HTR-8/SVneo (cell line): Measurements from ENCODE around the gene ADTRP.

ENCODE experiments used
- DNase-seq: peaks from one replicate; pipeline ENCODE4 v3.0.0; 2011; ENCODE audit warnings: low spot score, mixed read lengths; ENCODE audit not compliant: insufficient read length
- FAIRE-seq: peaks from 2 replicates; lab custom pipeline; 2011; peaks lifted over from hg19 to GRCh38; lab: Jason Lieb, UNC

The ADTRP gene

DNA sequence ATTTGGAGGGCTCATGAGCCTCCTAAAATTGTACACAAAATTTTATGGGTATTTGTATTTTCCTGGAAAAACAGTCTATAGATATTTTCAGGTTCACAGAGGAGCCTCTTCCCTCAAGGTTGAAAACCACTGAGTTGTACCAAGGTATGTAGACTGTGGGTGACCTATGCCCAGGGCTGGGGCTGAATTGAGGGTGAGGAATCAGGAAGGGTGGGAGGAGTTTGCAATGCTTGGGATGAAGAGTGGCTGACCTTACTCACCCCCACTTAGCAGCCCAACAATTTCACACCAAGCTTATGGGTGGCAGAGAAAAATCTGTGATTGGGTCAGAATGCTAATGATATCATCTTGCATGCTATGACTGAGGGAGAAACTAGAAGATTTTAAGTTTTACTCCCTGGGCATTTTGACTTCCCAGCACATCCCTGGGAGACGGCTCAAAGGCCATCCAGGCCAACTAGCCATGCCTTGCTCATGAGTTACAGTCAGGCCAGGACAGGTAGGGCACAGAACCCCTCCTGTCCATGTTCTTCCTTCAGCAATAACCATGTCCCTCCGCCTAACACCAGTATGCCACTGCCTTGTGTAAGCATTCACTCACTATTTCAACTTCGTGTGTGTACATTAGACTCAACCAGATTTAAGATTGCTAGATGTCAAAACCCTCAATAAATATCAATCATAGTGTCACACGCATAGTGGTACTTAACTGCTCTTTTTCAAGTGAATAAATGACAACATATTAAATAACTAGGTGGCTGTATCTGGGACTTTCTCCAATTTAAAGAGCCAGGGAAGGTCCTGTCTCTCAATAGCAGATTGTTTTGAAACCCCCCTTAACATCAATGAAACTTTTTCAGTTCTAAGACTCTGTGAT is 16.6 kb downstream of the ADTRP start:
- DNase-seq (no peak), FAIRE-seq (no peak)

DNA sequence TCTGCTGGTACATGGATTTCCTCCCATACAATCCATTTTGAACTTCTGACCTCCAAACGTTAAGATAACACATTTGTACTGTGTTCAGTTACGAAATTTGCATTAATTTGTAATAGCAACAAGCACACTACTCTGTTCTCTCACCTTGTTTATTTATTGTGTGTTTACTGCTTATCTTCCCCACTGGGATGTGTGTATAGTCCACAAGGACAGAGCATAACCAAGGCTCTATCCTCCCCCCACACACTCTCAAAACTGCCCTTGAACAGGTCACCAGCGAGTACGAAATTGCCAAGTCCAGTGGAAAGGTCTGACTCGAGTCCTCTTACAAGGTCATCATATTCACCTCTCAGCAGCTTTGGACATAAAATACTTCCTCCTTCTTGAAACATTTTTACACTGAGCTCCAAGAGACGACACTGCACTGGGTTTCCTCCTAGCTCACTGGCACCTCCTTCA is 18.6 kb downstream of the ADTRP start:
- FAIRE-seq (no peak), DNase-seq (no peak)

DNA sequence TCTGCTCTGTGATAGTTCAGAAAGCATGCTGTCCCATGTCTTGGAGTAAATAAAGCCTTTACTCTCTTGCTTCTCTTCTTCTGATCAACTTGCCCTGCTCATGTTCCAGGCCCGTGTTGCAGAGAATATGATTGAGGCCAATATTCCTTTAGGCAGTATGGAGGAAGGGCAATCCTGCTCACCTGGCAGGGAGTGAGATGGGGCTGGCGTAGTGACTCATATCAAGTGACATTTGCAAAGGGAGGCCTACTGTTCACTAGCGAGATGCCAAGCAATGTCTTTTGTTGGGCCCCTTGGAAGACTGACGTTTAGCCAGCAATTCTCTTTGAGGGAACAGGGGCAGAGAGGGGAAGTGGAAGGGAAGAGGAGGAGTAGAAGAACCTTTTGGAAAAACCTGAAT is 19.7 kb downstream of the ADTRP start:
- DNase-seq (no peak), FAIRE-seq (no peak)

DNA sequence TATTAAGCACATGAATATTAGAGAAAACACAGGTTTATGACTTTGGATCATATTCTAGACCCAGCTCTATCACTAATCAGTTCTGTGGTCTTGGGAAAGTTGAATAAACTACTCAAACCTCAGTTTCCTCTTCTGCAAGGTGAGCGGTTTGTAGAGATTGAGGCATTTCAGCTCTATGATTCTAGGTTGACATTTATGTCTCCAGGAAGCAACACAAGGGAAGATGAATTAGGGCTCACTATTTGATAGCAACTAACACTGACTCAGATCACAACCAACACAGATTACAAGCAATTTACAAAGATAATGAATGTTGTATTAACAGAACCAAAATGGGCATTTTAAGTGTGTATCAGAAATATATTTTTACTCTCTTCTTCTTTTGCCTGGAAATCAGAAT is 21.9 kb downstream of the ADTRP start:
- DNase-seq, result no peak
- no peak for FAIRE-seq

- DNase-seq (no peak), FAIRE-seq (no peak)
Measured at GRCh38 chr6:11756292-11756691, 22.3 kb downstream of the ADTRP start.

DNA sequence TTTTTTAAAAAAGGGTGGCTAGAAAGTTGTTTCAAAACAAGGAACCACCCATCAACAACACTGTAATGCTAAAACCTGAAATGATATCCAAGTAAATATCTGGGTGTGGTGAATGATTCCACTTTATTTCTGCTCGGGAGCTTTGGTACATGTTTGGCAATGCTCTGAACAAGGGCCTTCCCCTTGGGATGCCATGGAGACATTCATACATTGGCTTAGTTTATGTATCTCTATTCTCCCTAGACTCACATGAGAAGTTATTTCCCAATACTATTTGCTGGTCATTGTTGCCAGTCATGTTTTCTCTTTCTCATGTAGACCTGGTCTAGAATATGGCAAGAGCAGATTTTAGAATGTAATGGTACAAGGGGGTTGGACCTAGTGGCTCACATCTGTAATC is 22.9 kb downstream of the ADTRP start:
- FAIRE-seq (no peak), DNase-seq (no peak)

- DNase-seq, result no peak
- FAIRE-seq, result no peak
Measured at GRCh38 chr6:11754625-11755271, 23.9 kb downstream of the ADTRP start.

DNA sequence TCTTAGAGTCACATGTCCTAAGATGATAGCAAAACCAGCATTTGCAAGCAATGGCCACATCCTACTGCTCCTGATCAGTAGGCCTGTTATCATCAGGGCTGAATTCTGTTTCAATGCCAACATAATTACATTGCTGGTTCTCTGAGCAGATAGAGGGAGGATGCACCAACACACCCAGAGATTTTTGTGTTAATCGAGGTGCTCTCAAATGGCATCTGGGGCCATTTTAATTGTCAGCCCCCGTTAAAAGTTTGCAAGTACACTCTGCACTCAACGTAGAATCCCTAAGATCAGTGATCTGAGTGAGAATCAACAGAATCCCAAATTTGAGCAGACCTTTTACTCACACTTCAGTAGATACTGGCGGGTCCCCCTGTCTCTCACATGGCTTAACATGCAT is 24.8 kb downstream of the ADTRP start:
- FAIRE-seq, result no peak
- no peak for DNase-seq

GRCh38 chr6:11752360-11752759 is 26.2 kb downstream of the ADTRP start:
- no peak for FAIRE-seq
- DNase-seq, result no peak

- FAIRE-seq, result no peak
- no peak for DNase-seq
Measured at GRCh38 chr6:11750682-11751081, 27.9 kb downstream of the ADTRP start.

GRCh38 chr6:11748591-11749210 is 29.9 kb downstream of the ADTRP start:
- no peak for DNase-seq
- no peak for FAIRE-seq

- DNase-seq (no peak), FAIRE-seq (no peak)
Measured at GRCh38 chr6:11747021-11747420, 31.6 kb downstream of the ADTRP start.

DNA sequence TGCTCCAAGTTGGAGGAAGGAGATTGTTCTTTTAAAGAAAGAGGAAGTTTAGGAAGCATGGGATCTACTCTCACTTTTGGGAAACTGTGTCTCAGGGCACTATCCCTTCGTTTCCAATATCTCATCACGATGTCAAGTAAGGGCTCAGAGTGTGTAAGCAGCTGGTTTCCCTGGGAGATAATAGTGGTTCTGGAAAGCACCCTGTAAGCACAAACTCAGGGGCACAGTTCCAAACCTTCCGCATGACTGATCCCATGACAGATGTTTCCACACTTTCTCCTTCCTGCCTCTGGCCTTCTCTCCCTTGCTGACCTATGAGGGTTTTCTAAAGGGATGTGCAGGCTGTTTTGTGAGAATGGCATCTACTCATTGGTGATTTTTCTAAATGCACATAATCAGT is 33.9 kb downstream of the ADTRP start:
- DNase-seq (no peak), FAIRE-seq (no peak)

- no peak for FAIRE-seq
- no peak for DNase-seq
Measured at GRCh38 chr6:11744101-11744500, 34.5 kb downstream of the ADTRP start.

DNA sequence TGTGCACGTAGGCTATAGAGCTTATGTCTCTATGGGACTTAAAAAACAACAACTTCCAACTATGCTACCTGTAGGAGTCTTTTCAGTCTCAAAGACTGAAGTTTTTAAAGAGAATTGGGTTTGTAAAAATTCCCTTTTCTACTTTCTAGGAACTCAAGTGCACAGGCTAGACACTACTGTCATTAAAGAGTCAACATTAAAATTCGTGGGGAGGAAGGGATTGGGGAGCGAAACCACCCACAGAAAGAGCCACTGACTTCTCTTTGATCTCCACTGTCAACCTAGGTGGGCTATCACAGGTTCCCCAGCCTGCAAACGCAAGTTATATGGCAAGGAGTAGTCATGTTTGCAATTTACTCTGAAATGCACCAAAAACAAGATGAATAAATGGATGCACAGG is 37.7 kb downstream of the ADTRP start:
- FAIRE-seq (no peak), DNase-seq (no peak)

DNA sequence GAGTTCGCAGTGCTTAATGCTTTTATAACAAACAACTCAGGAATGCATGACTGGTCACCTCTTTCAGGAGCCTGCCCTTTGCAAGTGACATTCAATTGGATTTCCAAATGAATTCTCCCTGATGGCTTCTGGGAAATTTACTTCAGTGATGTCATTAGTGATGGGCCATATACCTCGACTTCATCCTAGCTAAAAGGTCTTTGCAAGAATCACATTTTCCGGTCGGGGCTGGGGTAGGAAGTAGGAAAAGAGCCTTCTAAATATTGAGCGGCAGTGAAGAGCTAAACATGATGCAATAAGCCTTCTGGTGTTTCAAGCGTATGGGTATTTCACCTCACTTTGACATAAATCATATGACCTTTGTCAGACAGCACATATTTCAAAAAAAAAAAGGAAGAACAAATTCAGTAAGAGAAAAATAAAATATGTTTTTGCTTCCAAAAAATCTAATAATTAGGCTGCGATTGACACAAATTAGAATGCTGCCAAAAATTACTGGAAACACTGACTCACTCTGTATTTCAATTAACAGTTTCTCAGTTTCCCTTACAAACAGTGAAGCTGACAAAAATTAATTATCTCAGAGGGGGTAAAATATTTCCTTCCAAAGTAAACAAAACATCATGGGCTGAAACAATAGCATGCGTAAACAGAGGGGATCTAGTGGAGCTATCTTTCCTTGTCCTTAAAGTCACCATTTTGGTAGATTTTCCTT is 39.8 kb downstream of the ADTRP start:
- DNase-seq, result no peak
- FAIRE-seq, result no peak

GRCh38 chr6:11738234-11738633 is 40.4 kb downstream of the ADTRP start:
- FAIRE-seq (no peak), DNase-seq (no peak)

GRCh38 chr6:11736601-11737000 is 42.0 kb downstream of the ADTRP start:
- FAIRE-seq, result no peak

DNA sequence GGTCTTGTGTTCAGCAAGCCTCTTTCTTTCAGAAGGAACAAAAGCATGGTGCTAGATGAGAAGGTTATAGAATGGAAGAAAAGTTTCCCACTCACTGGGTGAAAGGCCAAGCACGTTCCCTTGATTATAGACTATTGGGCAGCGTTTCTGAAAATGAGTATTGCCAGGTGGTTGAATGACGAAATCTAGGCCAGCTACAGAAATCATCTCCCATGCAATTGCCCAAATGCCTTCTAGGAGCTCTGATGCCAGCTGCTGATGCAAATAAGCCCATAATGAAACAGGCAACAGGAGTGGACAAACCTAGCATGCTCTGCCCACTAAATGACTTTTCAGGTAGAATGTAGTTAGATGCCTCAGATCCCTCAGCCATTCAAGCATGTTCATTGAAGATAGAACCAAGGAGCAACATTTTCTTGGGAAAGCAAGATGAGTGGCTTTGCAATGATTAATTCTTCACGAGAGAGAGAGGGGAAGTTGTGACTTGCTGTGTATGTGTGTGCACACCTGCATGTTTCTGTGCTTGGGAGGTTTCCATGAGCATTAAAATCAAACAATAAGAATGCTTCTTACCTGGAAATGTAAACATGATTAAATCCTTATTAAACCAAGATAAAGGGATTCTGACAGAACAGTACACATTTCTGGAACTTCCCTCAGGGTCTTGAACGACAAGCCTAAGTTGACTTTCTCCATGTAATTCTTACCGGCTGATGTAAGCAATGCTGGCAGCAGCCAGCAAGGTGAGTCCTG is 43.6 kb downstream of the ADTRP start:
- no peak for DNase-seq

More at GRCh38 chr6:11736601-11737000, 42.0 kb downstream of the ADTRP start:
- DNase-seq, result no peak

More for the DNA sequence above, 43.6 kb downstream of the ADTRP start:
- FAIRE-seq, result no peak
